GM15510 (cell line): ENCODE data around the gene CCKAR.

ENCODE experiments used
- POLR2A ChIP-seq: IDR thresholded peaks from 3 replicates; pipeline ENCODE4 v1.6.1; 2011; ENCODE audit warnings: borderline replicate concordance; ENCODE audit not compliant: insufficient read length; ENCODE audit errors: extremely low read depth

CCKAR gene

DNA sequence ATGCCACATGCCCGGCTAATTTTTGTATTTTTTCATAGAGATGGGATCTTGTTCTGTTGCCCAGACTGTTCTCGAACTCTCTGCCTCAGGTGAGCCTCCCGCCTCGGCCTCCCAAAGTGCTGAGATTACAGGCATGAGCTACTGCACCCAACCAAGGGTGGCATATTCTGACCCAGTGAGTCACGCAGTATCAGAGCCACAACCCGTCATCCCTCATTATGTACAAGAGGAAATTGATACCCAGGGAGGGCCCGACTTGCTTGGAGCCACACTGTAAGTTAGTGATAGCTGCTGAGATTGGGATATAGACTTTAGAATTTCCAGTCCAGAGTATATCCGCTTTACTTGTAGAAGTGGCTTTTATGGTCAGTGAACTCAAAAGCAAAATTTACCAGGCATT, 14.6 kb downstream of the CCKAR start:
- TF ChIP-seq POLR2A, result no peak

GRCh38 chr4:26474551-26474950, 15.7 kb downstream of the CCKAR start:
- no peak for TF ChIP-seq POLR2A

DNA sequence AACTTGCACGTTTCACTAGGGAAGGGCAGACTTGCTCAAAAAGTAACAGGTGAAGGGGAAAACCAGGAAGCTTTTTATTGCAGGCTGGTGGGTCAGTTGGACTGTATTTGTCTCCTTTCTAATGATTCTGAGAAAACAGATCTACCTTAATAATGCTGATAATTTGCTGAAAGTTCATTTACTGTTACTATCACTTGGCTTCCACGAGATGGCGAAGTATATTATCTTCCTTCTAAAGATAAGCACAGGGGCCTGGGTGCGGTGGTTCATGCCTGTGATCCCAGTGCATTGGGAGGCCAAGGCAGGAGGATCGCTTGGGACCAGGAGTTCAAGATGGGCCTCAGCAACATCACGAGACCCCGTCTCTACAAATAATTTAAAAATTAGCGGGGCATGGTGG, 16.4 kb downstream of the CCKAR start:
- no peak for TF ChIP-seq POLR2A

- TF ChIP-seq POLR2A, result no peak
These were observed 18.4 kb downstream of the CCKAR start for GRCh38 chr4:26471890-26472289.

DNA sequence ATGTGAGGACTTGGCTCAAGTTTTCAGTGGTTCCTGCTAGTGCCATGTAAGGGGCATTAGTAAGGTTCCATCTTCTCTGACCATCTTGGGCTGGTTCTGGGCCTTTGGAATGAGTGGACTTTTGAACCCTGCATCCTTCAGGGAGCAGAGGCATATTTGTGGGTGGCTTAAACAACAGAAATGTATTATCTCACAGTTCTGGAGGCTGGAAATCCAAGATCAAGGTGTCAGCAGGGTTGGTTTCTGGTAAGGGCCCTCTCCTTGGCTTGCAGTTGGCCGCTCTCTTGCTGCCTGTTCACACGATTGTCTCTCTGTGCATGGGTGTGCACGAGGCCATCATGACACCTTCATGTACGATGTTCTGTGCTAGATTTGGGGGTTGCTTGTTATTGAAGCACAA, 21.3 kb downstream of the CCKAR start:
- no peak for TF ChIP-seq POLR2A

DNA sequence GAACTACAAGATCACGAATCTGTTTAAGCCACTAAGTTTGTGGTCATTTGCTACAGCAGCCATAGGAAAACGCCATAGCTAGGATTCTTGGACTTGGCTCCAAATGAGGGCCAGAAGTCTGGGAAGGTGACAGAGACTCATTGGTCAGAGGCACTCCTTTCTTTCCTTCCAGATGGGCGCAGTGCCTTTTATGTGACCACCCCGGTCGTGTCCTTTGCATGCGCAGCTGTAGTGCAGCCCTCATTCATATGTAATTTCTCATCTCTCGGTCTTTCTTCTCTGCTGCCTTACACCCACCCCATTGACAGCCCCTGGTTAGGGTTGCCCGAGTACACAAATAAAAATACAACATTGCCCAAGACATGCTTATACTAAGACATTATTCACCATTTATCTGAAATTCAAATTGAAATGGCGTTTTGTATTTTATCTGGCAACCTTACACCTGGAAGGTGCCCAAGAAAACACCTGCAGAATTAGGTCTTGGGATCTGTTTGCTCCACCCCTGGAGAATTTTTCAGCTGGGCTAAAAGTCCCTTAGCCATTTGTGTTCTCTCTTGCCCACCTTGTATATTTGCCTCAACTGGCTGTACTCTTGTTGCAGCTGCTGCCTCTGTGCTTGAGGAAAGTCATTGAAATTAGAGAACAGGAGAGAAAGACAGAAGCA, 21.9 kb downstream of the CCKAR start:
- TF ChIP-seq POLR2A, result no peak

DNA sequence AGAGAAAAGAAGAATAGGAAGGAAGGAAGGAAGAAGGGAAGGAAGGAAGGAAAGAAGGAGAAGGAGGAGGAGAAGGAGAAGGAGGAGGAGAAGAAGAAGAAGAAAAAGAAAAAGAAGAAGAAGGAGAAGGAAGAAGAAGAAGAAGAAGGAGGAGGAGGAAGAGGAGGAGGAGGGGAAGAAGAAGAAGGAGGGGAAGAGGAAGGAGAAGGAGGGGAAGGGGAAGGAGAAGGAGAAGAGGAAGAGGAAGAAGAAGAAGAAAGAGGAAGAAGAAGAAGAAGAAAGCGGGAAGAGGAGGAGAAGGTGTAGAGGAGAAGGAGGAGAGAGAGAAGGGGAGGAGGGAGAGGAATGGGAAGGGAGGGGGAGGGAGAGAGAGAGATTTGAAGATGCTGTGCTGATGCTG, 22.6 kb downstream of the CCKAR start:
- TF ChIP-seq POLR2A, result no peak

DNA sequence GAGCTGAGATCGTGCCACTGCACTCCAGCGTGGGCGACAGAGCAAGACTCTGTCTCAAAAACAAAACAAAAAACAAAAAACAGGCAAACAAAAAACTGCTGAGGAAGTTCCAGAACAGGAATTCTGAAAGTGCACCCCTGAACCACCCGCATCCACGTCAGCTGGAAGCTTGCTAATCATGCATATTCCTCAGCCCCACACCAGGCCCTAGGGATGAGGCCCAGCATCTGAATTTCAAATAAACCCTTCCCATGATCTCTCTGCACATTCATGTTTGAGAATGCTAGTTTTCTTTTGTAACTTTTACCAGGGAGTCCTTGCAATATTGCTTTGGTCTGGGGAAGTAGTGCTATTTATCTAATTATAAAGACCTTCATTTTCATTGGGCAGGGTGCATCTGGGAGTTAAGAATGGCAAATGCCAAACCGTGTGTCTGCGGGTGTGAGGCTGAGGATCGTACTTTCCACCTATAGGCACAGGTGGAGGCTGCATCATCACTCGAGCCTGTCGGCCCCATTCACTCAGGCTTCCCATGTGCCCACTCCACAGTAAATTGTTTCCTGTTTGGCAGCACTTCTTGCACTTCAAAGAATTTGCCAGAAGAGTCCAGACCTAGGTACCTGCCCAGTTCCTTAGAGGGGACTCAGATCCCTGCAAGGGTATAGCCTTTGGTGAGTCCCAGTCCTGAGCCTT, 23.6 kb downstream of the CCKAR start:
- TF ChIP-seq POLR2A, result no peak

- TF ChIP-seq POLR2A, result no peak
These were observed 25.7 kb downstream of the CCKAR start for GRCh38 chr4:26464420-26465095.

GRCh38 chr4:26463386-26463785, 26.9 kb downstream of the CCKAR start:
- no peak for TF ChIP-seq POLR2A

- TF ChIP-seq POLR2A, result no peak
These were observed 27.4 kb downstream of the CCKAR start for GRCh38 chr4:26462874-26463273.

DNA sequence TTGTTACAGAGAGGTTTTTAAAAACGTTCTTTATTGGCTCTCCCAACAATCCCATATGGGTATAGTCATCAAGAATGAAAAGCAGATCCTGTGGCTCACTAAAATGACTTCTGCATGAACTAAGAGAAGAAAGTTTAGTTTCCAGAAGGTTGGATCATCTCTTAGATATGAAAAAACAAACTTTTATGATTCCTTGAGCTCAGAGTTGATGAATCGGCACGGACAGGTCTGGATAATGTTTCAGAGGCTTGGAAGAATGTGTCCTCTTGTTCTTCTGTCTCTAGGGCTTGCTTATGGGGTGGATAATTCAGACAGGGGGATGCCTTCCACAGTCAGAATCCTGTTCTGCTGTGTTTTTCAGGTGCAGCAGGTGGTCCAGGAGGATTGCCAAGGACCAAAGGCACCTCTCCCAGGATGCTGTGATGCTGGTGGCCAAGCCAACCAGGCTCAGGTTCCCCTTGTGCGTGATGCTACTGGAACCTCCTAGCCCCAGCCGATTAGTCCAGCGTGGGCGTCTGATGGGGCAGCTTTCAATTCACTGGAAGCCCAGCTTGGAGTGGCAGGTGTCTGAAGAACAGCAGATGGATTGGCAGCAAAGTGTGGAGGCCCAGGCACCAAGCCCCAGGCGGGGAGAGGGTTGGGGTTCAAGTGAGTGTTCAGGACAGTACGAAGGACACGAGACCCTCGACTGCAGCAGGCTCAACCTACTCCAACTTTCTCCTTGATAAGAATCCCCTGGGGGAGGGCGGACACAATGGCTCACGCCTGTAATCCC, 30.3 kb downstream of the CCKAR start:
- TF ChIP-seq POLR2A, result no peak

DNA sequence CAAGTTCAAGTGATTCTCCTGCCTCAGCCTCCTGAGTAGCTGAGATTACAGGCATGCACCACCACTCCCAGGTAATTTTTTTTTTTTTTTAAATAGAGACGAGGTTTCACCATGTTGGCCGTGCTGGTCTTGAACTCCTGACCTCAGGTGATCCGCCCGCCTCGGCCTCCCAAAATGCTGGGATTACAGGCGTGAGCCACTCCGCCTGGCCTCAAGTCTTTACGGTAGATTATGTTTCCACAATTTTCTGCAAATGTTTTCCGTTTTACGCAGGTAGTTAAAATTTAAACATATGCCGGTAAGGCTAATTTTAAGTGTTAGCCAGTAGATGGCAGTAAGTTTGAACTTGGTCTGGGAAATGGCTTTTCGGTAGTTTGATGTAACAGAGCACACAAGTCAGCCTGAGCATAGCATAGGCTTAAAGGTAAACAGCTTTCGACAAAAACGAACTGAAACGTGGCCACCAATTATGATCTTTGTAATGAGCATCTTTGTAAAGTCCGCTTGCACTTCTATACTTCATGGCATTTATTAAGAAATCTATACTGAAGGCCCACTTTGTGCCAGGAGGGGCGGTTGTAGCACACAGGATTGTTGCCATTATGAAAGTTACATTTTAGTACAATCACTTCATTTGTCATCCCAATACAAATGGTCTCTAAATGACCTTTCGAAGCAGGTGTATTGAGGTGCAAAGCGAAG, 31.1 kb downstream of the CCKAR start:
- TF ChIP-seq POLR2A, result no peak

DNA sequence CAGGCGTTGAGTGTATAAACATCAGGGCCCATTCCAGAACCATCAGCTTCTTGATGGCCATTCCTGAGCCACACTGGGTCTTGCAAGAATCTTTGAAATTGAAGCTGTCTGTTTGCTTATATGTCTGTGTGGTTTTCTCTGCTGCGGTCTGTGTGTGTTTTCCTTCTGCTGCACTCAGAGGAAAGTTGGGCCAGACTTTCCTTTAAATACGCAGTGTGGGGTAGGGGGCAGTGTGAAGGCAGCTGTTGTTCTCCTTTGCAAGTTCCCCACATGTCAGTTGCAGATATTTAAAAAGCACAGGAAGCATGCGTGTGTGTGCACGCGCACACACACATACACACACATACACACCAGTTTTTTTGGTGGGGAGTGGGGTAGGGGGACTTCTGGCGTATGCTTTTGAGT, 32.1 kb downstream of the CCKAR start:
- TF ChIP-seq POLR2A, result no peak
